ENCODE measurements around the gene SND1. TPM values are rescaled to one million over a fixed set of nuclear protein-coding genes. Genes with fewer than 3 reads are reported as not detected.

The SND1 gene
- total RNA-seq, 1 experiment from 2014 or later, result 223 TPM

- peak; percentile 71 for DNase-seq (ENCODE audit: low read depth)
Observed at GRCh38 chr7:127683776-127684681, 32.0 kb downstream of the SND1 start.

DNA sequence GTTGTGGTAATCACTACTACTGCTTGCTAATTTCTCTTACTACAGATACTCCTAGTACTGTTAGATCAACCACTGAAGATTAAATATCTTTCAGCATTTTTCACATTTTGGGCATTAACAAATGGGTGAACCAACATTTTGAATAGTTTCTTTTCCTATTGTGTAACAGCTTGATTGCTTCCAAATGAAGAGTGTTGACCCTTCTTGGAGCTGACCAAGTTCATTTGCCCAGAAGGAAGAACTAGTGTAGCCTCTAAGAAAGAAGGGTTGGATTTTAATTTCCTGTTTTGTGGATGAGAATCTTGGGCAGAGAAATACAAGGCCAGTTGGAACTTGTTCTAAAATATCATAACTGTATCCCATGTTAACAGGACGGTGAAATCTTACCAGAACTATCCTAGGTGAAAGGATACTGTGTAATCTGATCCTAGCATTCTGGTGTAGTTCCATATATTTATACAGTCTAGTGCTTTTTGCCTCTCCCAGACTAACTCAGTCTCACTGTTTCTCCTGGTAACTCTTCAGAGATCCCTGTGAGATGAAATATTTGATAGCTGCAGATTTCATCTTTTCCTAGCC lies 37.3 kb downstream of the SND1 start:
- DNase-seq (ENCODE audit: low read depth), result no peak

DNA sequence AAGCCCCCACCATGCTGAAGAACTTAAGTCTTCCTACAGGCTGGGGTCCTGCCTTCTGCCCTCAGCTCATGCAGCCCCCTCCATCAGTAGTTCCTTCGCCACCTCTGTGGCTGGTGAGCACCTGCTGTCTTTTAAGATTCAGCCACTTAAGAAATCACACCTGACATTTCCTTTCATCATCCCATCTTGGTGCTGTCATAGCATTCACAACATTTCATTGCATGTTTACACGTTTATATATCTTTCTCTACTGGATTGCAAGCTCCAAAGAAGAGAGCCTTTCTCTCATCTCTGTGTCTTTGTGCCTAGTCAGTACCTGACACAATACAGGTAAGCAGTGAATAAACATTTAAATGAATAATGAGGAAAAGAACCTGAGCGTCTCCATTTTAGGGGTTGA lies 38.3 kb downstream of the SND1 start:
- DNase-seq (ENCODE audit: low read depth), result no peak

DNA sequence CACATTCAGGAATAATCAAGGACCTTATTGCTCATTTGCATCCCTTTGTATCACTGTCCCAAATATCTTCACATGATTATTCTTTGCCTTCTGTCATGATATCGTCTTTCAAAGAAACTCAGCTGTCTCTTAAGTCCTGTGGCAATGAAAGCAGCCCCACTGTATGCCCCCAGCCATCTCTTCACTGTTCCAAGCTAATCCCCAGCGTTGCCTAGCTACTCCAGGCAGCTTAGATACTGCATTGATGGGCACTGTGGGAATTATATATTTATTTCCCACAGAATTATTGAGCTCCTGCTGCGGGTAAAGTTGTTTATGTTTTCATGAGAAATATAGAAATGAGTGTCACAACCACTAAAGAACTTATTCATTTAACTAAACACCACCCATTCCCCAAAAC lies 38.8 kb downstream of the SND1 start:
- no peak for DNase-seq (ENCODE audit: low read depth)

- DNase-seq (ENCODE audit: low read depth), result no peak
Observed at GRCh38 chr7:127692200-127692599, 40.2 kb downstream of the SND1 start.

DNA sequence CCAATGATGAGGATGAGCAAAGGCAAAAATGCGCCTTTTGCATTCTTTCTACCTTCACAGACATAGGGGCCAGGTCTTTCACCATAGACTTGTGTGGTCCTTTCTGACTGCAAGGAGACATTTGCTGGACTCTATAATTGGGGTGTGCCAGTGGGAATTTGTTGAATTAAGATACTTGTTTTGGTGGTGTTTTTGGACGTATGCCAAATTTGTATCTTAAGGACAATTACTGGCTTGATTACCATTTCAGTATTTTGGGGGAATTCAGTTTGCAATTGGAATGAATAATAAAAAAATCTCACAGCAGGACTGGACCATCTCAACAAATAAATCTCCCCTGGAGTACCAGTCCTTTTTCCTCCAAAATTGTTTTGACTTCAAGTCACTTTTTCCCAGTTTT lies 47.9 kb downstream of the SND1 start:
- DNase-seq (ENCODE audit: low read depth), result no peak

- DNase-seq (ENCODE audit: low read depth), result no peak
Observed at GRCh38 chr7:127702052-127702652, 50.2 kb downstream of the SND1 start.

DNA sequence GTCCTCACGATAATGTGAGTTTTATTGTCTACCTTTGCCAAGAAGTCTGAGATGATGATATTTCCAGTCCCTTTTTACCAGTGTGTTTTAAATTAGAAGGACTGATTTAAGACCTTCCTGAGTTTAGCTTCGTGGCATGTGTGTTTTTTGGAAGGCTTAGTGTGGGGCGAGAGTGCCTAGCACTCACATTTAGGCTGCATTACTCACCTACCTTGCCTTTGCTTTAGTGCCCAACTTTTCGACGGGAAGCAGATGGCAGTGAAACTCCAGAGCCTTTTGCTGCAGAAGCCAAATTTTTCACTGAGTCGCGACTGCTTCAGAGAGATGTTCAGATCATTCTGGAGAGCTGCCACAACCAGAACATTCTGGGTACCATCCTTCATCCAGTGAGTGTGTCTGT lies 50.9 kb downstream of the SND1 start:
- no peak for DNase-seq (ENCODE audit: low read depth)

DNA sequence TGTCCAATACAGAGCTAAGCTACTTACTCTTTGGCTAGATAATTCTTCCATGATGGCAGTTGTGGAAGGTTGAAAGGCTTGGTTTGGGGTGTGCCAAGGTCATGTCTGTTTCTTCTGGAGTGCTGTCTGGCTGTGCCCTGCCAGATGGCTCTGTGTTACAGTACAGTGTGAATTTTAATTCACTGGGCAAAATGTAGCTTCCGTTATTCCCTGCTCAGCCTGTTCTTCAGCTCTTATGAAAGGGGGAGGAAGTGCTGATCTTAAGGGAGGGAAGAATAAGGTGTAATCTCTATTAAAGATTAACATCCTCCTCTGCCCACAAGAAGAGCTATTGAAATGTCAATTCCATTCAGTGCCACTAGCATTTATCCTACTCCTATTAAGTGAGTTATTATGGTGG lies 52.2 kb downstream of the SND1 start:
- DNase-seq (ENCODE audit: low read depth), result no peak

DNA sequence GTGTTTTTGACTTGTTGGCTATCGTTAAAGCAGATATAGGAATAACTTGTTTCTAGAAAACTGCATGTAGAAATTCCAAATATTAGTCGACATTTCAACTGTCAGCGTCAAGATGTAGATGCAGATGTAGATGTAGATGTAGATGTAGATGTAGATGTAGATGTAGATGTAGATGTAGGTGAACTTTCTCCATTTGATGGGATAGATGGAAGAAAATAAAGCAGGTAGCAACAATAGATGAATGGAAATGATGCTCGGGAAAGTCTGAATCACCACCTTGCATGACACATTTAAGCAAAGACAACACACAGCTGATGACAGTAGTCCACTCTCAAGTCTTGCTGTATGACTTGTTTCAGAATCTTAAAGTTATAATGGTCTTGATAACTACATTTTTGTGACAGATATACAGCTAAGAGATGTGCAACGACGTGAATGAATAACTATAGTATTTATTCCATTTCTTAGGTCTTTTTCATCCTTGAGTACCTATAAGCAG lies 53.5 kb downstream of the SND1 start:
- DNase-seq (ENCODE audit: low read depth), result peak; percentile 9

DNA sequence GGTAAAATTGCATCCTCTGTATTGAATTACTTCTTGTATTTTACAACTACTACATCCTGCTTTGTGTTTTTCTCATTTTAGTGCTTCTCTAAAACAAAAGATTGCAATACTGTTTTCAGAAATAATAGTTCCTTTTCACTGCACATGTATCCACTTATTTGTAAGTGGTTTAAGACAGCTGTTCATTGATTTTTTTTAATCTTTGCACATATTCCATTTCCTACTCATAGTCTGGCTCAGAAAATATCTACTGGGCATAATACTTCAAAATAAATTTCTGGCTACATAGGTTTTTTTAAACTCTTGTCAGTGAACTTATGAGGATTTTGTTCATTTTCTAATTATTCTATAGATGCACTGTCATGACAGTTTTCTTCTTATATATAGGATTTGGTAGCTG lies 54.8 kb downstream of the SND1 start:
- DNase-seq (ENCODE audit: low read depth), result peak; percentile 6

DNA sequence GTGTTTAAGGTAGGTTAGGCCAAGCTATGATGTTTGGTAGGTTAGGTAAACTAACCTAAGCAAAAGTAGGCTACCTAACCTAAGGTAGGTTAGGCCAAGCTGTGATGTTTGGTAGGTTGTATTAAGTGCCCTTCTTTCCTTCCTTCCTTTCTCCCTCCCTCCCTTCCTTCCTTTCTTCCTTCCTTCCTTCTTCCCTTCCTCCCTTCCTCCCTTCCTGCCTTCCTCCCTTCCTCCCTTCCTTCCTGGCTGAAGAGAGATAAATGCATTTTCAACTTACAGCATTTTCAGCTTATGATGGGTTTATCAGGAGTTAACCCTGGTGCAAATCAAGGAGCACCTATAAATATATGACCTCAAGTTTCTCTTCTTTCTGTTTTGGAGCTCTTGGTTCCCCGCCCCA lies 56.2 kb downstream of the SND1 start:
- no peak for DNase-seq (ENCODE audit: low read depth)

DNA sequence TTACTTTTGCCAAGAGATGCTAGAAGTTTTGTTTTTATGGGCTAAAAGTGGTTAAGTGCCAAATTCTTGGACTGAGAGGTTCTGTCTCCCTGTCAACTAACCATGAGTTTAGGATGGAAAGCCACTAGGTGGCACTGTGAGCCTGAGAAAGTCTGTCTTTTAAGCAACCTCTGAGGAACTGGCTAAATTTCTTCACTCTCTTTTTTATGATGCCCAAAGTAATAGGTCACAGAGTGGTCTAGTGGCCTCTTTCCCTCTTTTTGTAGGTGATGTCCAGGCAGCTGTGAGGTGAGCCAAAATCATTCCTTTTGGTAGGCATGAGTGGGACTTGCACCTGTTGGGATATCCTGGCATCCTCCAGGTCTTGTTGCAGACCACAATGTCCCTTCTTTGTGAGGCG lies 56.8 kb downstream of the SND1 start:
- DNase-seq (ENCODE audit: low read depth), result peak; percentile 87

DNA sequence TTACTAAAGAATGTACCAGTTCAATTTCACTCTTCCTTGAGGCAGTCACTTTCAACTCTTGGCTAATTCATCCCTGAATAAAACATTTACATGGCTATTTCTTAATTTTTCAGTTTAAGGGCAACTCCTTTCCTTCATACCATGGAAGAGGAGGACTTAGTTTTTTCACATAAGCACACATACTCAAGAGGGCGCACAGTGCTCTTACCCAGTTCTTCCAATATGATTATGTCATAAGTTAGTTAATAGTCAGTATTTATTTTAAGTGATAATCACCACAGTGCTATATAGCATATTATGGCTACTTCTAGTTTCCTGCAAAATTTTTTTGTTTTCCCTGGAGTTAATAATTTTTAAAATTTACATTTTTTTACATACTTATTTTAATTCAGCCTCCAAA lies 58.6 kb downstream of the SND1 start:
- DNase-seq (ENCODE audit: low read depth), result no peak

DNA sequence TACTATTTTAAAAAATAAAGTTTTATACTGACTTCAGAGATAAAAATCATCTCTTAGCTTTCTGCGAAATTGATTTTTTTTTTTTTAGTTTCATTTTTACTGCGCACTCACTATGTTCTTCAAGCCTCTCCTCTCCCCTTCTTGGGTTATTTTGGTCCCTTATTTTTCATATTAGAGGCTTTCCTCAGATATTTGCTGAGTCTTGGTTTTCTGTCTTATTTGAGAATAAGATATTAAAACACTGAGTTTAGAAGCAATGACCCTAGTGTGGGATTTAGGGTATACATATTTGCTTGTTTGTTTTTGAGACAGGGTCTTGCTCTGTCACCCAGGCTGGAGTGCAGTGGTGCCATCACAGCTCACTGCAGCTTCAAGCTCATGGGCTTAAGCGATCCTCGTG lies 59.9 kb downstream of the SND1 start:
- DNase-seq (ENCODE audit: low read depth), result no peak

DNA sequence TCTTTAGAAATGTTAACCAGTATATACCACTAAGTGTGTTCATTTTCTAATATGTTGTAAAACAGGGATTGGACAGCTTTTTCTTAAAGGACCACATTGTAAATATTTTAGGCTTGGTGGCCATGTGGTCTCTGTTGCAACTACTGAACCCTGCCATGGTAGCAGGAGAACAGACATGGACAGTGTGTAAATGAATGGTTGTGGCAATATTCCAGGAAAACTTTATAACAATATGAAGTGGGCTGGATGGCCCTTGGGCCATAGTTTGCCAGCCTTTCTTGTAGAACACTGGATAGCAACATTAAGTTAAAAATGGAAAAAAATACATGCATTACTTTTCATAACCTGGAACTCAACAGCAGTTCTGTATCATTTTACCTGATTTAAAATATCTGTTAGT lies 61.0 kb downstream of the SND1 start:
- no peak for DNase-seq (ENCODE audit: low read depth)

DNA sequence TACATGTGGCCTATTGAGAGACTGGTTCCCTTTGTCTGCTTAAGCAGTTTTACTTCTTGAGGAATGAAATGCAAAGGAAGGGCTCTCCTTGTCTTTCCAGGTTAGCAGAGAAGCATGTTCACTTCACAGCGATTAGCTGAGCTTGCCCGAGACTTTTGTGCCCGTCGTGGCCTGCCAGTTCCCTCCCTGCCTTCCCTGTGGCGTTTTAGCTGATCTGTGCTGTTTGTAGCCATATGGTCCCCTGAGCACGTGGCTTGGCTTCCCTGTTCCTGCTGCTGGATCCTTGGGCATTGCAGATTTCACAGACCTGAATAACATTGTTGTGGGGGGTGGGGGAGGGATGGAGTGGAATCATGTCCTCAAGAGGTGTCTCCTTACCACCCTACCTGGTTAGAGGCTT lies 61.8 kb downstream of the SND1 start:
- no peak for DNase-seq (ENCODE audit: low read depth)

DNA sequence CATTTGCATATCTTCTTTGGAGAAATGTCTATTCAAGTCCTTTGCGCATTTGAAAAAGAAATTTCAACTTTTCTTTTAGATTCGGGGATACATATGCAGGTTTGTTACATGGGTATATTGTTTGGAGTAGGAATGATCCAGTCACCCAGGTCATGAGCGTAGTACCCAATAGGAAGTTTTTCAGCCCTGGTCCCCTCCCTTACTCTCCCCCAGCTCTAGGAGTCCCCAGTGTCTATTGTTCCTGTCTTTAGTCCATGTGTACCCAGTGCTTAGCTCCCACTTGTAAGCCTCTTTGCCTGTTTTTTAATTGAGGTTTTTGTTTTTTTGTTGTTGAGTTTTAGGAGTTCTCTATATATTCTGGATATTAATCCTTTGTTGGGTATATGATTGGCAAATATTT lies 63.3 kb downstream of the SND1 start:
- no peak for DNase-seq (ENCODE audit: low read depth)

DNA sequence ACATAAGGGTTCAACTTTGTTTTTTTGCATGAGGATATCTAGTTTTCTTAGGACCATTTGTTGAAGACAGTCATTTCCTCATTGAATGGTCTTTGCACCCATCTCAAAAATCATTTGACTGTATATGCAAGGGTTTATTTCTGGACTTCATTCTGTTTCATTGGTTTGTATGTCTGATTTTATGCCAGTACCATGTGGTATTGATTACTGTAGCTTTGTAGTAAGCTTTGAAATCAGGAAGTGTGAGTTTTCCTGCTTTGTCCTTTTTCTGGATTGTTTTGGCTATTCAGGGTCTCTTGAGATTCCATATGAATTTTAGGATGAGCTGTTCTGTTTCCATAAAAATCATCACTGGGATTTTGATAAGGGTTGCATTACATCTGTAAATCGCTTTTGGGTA lies 63.9 kb downstream of the SND1 start:
- DNase-seq (ENCODE audit: low read depth), result no peak

GRCh38 chr7:127717502-127718339 lies 65.7 kb downstream of the SND1 start:
- DNase-seq (ENCODE audit: low read depth), result peak; percentile 69

- no peak for DNase-seq (ENCODE audit: low read depth)
Observed at GRCh38 chr7:127718340-127718679, 66.3 kb downstream of the SND1 start.

- no peak for DNase-seq (ENCODE audit: low read depth)
Observed at GRCh38 chr7:127726476-127726875, 74.5 kb downstream of the SND1 start.

Data from LHCN-M2 (cell line).